Activated CD4-positive, alpha-beta T cell treated with anti-CD3 and anti-CD28 coated beads, Interleukin-2, amount 50 U/mL, for 1 hour (primary cell): ENCODE measurements around the gene ESF1.

Source experiments
- DNase-seq: peaks from one replicate; pipeline ENCODE4 v3.0.0-alpha.2; 2020

Gene ESF1

GRCh38 chr20:13672690-13673089 is 112.0 kb downstream of the ESF1 start:
- no peak for DNase-seq

- no peak for DNase-seq
These were observed 112.8 kb downstream of the ESF1 start for GRCh38 chr20:13671916-13672378.

GRCh38 chr20:13671512-13671911 is 113.2 kb downstream of the ESF1 start:
- DNase-seq: no peak

- DNase-seq: no peak
These were observed 114.6 kb downstream of the ESF1 start for GRCh38 chr20:13670160-13670559.

GRCh38 chr20:13665709-13666395 is 118.9 kb downstream of the ESF1 start:
- no peak for DNase-seq
